GM12878 (cell line): ENCODE data around the gene MSI2.

Experiments
- ATF3 ChIP-seq: IDR thresholded peaks from 2 replicates; pipeline ENCODE4 v1.6.1; 2011; ENCODE audit warnings: low read depth, mild to moderate bottlenecking, low read length, moderate library complexity, borderline replicate concordance; ENCODE audit errors: extremely low read depth
- CTCF ChIP-seq, 3 experiments: IDR thresholded peaks in 2 of 3; conservative IDR thresholded peaks in 1 of 3; 2 replicates each; pipeline ENCODE4 v1.5.1; 2011; ENCODE audit warnings: low read depth in 3 of 3, low read length in 3 of 3, mild to moderate bottlenecking in 3 of 3, control low read depth in 2 of 3, moderate library complexity in 2 of 3, inconsistent platforms in 1 of 3, mixed read lengths in 1 of 3; ENCODE audit not compliant: control insufficient read depth in 2 of 3, insufficient read depth in 1 of 3; ENCODE audit errors: extremely low read depth in 1 of 3
- ESRRA ChIP-seq: IDR thresholded peaks from 2 replicates; pipeline ENCODE4 v1.6.1; 2012; ENCODE audit warnings: mild to moderate bottlenecking, low read length, improper control_type of control experiment
- LARP7 ChIP-seq: fragments of 450-650 bp; IDR thresholded peaks from 2 replicates; pipeline ENCODE4 v1.6.1; 2017; ENCODE audit warnings: mild to moderate bottlenecking
- NR2C2 ChIP-seq: IDR thresholded peaks from 2 replicates; pipeline ENCODE4 v1.6.1; 2011; ENCODE audit warnings: borderline replicate concordance, low read depth; ENCODE audit not compliant: control insufficient read depth, insufficient read length
- REST ChIP-seq: IDR thresholded peaks from 2 replicates; pipeline ENCODE4 v1.6.1; 2012; ENCODE audit warnings: mild to moderate bottlenecking, low read depth, low read length

GRCh38 chr17:57370037-57370581 is 113.8 kb downstream of the MSI2 start:
- TF ChIP-seq ATF3 (no peak), NR2C2 (no peak), CTCF (IDR thresholded peaks at IDR 0.05 in 2 of 3, conservative IDR thresholded peaks at IDR 0.05 in 1 of 3; ENCODE audit: control insufficient read depth in 2 of 3, extremely low read depth in 1 of 3, insufficient read depth in 1 of 3, low read depth in 3 of 3, low read length in 3 of 3) (no peak), LARP7 (no peak), ESRRA (no peak), REST (no peak)
